GM12891 (cell line): ENCODE measurements around the gene SETBP1.

Source experiments
- POLR2A ChIP-seq: IDR thresholded peaks from 2 replicates; pipeline ENCODE4 v1.6.1; 2011; ENCODE audit warnings: low read depth, low read length, control low read depth
- POLR2AphosphoS5 ChIP-seq: IDR thresholded peaks from 2 replicates; pipeline ENCODE4 v1.6.1; 2011; ENCODE audit warnings: low read depth, low read length, control low read depth
- POU2F2 ChIP-seq: IDR thresholded peaks from 2 replicates; pipeline ENCODE4 v1.6.1; 2011; ENCODE audit warnings: low read depth, mild to moderate bottlenecking, control low read depth, low read length, moderate library complexity
- SPI1 ChIP-seq: IDR thresholded peaks from 2 replicates; pipeline ENCODE4 v1.6.1; 2011; ENCODE audit warnings: low read depth, low read length, control low read depth
- TAF1 ChIP-seq: IDR thresholded peaks from 2 replicates; pipeline ENCODE4 v1.6.1; 2011; ENCODE audit warnings: low read depth, low read length, control low read depth

- TF ChIP-seq TAF1 (no peak), POLR2AphosphoS5 (no peak), POLR2A (no peak), POU2F2 (no peak), SPI1 (no peak)
These were observed 208.4 kb downstream of the SETBP1 start for GRCh38 chr18:44889111-44889510.
